B cell (primary cell): ENCODE data around the gene HDAC10. TPM values are rescaled to one million over a fixed set of nuclear protein-coding genes. Genes with fewer than 3 reads are reported as not detected.

Experiments
- ATAC-seq: fragments of 200-7000 bp; cut with Tn5 transposase; one replicate; pipeline ENCODE4 v1.10.0; 2021; ENCODE audit warnings: low read depth, mild to moderate bottlenecking, moderate number of reproducible peaks, moderate library complexity
- CTCF ChIA-PET: fragments of 350-600 bp; sonication (Branson Sonifier 250); formaldehyde crosslinking; loops from one replicate; lab custom pipeline; 2021; ENCODE audit warnings: antibody characterized with exemption, inconsistent platforms; lab: Charles Lee
- POLR2A ChIA-PET: fragments of 350-600 bp; sonication (Branson Sonifier 250); formaldehyde crosslinking; loops from one replicate; lab custom pipeline; 2021; ENCODE audit warnings: antibody characterized with exemption; lab: Charles Lee
- DNase-seq: peaks from one replicate; pipeline ENCODE4 v3.0.0; 2013
- H2AFZ ChIP-seq: 2 replicates; pipeline ENCODE4 v1.6.1; 2012; ENCODE audit warnings: mild to moderate bottlenecking, low read depth, low read length; ENCODE audit not compliant: insufficient read depth, poor library complexity, severe bottlenecking
- H3K27ac ChIP-seq, 2 donors: 1 replicate in 1 of 2; 2 replicates in 1 of 2; pipeline ENCODE4 v1.5.1; 2012 to 2013; ENCODE audit warnings: low read length in 2 of 2, mild to moderate bottlenecking in 2 of 2, moderate library complexity in 1 of 2
- H3K27me3 ChIP-seq, 4 experiments: fragments of 200-600 bp in 1 of 4; sonication (generic) in 1 of 4; replicated peaks in 1 of 4; 1 replicate in 2 of 4; 2 replicates in 2 of 4; pipeline versions ENCODE4 v1.6.1 to v1.7.0; 2013 to 2016; ENCODE audit warnings: low read length in 3 of 4, mild to moderate bottlenecking in 2 of 4, mixed read lengths in 1 of 4, moderate library complexity in 1 of 4; ENCODE audit not compliant: insufficient read depth in 4 of 4, control insufficient read depth in 3 of 4; ENCODE audit errors: control extremely low read depth in 1 of 4
- H3K36me3 ChIP-seq, 2 experiments: replicated peaks in 1 of 2; 1 replicate in 1 of 2; 2 replicates in 1 of 2; pipeline versions ENCODE4 v1.6.1 to v1.7.1; 2013; ENCODE audit warnings: low read length in 1 of 2; ENCODE audit not compliant: insufficient read depth in 2 of 2, control insufficient read depth in 1 of 2; ENCODE audit errors: control extremely low read depth in 1 of 2, extremely low read depth in 1 of 2
- H3K4me1 ChIP-seq, 2 donors: fragments of 200-600 bp in 1 of 2; sonication (generic) in 1 of 2; 1 replicate in 1 of 2; 2 replicates in 1 of 2; pipeline versions ENCODE4 v1.5.1 to v1.6.1; 2013 to 2017; ENCODE audit warnings: low read length in 2 of 2; ENCODE audit not compliant: control insufficient read depth in 2 of 2, insufficient read depth in 2 of 2
- H3K4me2 ChIP-seq: replicated peaks from 2 replicates; pipeline ENCODE3; 2012; ENCODE audit warnings: mild to moderate bottlenecking, low read depth, low read length; ENCODE audit not compliant: poor library complexity, severe bottlenecking
- H3K4me3 ChIP-seq, 5 experiments: fragments of 200-600 bp in 1 of 5; sonication (generic) in 1 of 5; 1 replicate in 3 of 5; 2 replicates in 2 of 5; pipeline versions ENCODE4 v1.5.1 to v1.7.0; 2011 to 2016; ENCODE audit warnings: low read length in 4 of 5, mild to moderate bottlenecking in 4 of 5, low read depth in 2 of 5, control low read depth in 1 of 5, moderate library complexity in 1 of 5; ENCODE audit not compliant: insufficient read depth in 1 of 5; ENCODE audit errors: control extremely low read depth in 1 of 5, extremely low read depth in 1 of 5
- H3K79me2 ChIP-seq: fragments of 200-600 bp; sonication (generic); one replicate; pipeline ENCODE4 v1.6.0; 2016; ENCODE audit warnings: low read length; ENCODE audit not compliant: control insufficient read depth, insufficient read depth
- H3K9ac ChIP-seq: fragments of 200-600 bp; sonication (generic); 2 replicates; pipeline ENCODE4 v1.6.1; 2017; ENCODE audit warnings: mild to moderate bottlenecking, low read length, moderate library complexity
- H3K9me3 ChIP-seq, 3 donors: one replicate each; pipeline versions ENCODE4 v1.6.1 to v1.7.1; 2013; ENCODE audit warnings: low read length in 2 of 3; ENCODE audit not compliant: control insufficient read depth in 2 of 3, insufficient read depth in 1 of 3; ENCODE audit errors: control extremely low read depth in 1 of 3
- H4K20me1 ChIP-seq: 2 replicates; pipeline ENCODE4 v1.6.0; 2012; ENCODE audit warnings: mild to moderate bottlenecking, low read length; ENCODE audit not compliant: insufficient read depth, control insufficient read depth, poor library complexity, severe bottlenecking
- H3K27ac Mint-ChIP-seq: one replicate; pipeline ENCODE4 v1.8.0; 2021; ENCODE audit warnings: mixed read lengths
- H3K27me3 Mint-ChIP-seq: one replicate; pipeline ENCODE4 v1.8.0; 2021; ENCODE audit warnings: mixed read lengths
- H3K4me1 Mint-ChIP-seq: one replicate; pipeline ENCODE4 v1.8.0; 2021; ENCODE audit warnings: mixed read lengths
- H3K4me3 Mint-ChIP-seq: one replicate; pipeline ENCODE4 v1.8.0; 2021; ENCODE audit warnings: mixed read lengths
- H3K9me3 Mint-ChIP-seq: one replicate; pipeline ENCODE4 v1.8.0; 2022; ENCODE audit warnings: mixed read lengths; ENCODE audit not compliant: insufficient read depth
- EZH2 ChIP-seq: IDR thresholded peaks from 2 replicates; pipeline ENCODE4 v1.6.1; 2012; ENCODE audit warnings: borderline replicate concordance, low read depth, mild to moderate bottlenecking, moderate library complexity, low read length; ENCODE audit not compliant: insufficient read depth, poor library complexity, severe bottlenecking
- WGBS: methylation state at CpG from one replicate; pipeline ENCODE4 v1.1.5; 2013; ENCODE audit warnings: missing lambda C conversion rate; ENCODE audit not compliant: insufficient coverage; 5-methylcytosine and 5-hydroxymethylcytosine counted together
- intact Hi-C: fragments of 100-400 bp; cut with micrococcal nuclease; formaldehyde crosslinking; loops from one replicate; pipeline ENCODE4 v1.10.0; 2022
- polyA plus RNA-seq: library from polyadenylated mRNA; depleted of rRNA; stranded (reverse); fragments of >200 nt; gene quantifications from 2 replicates; pipeline ENCODE4 v1.2.3, GENCODE V29; 2012
- total RNA-seq, 2 donors: library from RNA; stranded (reverse); fragments of 120-200 nt in 1 of 2; gene quantifications; 1 replicate in 1 of 2; 2 replicates in 1 of 2; pipeline versions ENCODE4 v1.2.3 to v1.2.4, GENCODE V29; 2013 to 2022
- TF ChIP-seq, protein P1 (sequence below): fragments of 200-600 bp; IDR thresholded peaks from one replicate; pipeline ENCODE4 v1.8.0; 2022; ENCODE audit warnings: antibody characterized with exemption, mild to moderate bottlenecking

The HDAC10 gene
- total and polyA plus RNA-seq, 2 donors (not counting 1 experiment from before 2014, with no cell fraction given) = 136 to 187 TPM

DNA sequence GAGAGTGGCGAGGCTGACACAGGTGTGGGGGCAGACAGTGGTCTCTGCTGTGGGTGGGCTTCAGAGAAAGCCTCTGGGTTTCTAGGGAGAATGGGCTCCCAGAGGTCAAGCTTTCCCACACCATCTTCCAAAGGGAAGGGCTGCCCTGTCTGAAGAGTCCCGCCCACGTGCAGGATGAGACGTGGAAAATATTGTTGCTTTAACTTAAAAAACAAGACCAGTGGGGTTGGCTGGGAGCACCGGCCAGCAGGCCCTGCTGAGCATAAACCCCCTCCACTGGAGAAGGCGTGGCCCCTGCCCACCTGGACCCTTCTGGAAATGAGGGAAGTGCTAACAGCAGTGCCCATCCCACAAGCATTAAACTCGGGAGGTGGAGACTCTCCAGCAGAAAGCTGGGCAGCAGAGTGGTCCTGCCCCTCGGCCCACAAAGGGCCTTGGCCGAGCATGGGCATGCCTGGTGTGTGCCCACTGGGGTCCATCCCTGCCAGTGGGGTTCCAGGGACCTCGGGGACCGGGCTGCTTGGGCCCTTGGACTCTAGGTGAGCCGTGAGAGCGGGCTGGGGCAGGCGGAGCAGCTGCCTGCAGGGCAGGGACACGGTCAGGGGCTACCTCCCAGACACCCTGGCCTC lies 34.9 kb downstream of the HDAC10 start:
- no peak for TF ChIP-seq EZH2
- TF ChIP-seq, protein P1, sequence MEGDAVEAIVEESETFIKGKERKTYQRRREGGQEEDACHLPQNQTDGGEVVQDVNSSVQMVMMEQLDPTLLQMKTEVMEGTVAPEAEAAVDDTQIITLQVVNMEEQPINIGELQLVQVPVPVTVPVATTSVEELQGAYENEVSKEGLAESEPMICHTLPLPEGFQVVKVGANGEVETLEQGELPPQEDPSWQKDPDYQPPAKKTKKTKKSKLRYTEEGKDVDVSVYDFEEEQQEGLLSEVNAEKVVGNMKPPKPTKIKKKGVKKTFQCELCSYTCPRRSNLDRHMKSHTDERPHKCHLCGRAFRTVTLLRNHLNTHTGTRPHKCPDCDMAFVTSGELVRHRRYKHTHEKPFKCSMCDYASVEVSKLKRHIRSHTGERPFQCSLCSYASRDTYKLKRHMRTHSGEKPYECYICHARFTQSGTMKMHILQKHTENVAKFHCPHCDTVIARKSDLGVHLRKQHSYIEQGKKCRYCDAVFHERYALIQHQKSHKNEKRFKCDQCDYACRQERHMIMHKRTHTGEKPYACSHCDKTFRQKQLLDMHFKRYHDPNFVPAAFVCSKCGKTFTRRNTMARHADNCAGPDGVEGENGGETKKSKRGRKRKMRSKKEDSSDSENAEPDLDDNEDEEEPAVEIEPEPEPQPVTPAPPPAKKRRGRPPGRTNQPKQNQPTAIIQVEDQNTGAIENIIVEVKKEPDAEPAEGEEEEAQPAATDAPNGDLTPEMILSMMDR = no peak
- peaks cover 15% of the 10 kb centered on the region for H3K79me2 ChIP-seq
- H3K27me3 ChIP-seq = no peaks in the 10 kb centered on the region
- intact Hi-C loops = no loop called here
- no peak overlapping the region for H3K27ac Mint-ChIP-seq
- peaks cover 0 to 71% of the 10 kb centered on the region in 2 experiments for H3K36me3 ChIP-seq
- DNase-seq (no peak), ATAC-seq (no peak)
- ChIA-PET CTCF (interaction anchor here (0.8 to 6.4 kb wide), 2 partner anchors 68 to 158 kb away, joined by 3 to 57 read pairs; partner anchors contain the start of gene TTLL8), POLR2A (no interaction called here)
- H4K20me1 ChIP-seq = peaks cover 39% of the 10 kb centered on the region
- peaks cover 4% of the 10 kb centered on the region for H3K4me1 Mint-ChIP-seq
- 93% methylated on average over 11 of the region's 15 CpGs for WGBS
- no peaks in the 10 kb centered on the region for H3K9me3 ChIP-seq
- H3K27me3 Mint-ChIP-seq = no peaks in the 10 kb centered on the region
- no peak overlapping the region for H2AFZ ChIP-seq
- no peaks in the 10 kb centered on the region for H3K4me1 ChIP-seq
- H3K4me3 ChIP-seq = no peak overlapping the region
- no peak overlapping the region for H3K4me2 ChIP-seq
- no peak overlapping the region for H3K4me3 Mint-ChIP-seq
- no peak overlapping the region for H3K9ac ChIP-seq
- no peaks in the 10 kb centered on the region for H3K9me3 Mint-ChIP-seq
- H3K27ac ChIP-seq = no peak overlapping the region

DNA sequence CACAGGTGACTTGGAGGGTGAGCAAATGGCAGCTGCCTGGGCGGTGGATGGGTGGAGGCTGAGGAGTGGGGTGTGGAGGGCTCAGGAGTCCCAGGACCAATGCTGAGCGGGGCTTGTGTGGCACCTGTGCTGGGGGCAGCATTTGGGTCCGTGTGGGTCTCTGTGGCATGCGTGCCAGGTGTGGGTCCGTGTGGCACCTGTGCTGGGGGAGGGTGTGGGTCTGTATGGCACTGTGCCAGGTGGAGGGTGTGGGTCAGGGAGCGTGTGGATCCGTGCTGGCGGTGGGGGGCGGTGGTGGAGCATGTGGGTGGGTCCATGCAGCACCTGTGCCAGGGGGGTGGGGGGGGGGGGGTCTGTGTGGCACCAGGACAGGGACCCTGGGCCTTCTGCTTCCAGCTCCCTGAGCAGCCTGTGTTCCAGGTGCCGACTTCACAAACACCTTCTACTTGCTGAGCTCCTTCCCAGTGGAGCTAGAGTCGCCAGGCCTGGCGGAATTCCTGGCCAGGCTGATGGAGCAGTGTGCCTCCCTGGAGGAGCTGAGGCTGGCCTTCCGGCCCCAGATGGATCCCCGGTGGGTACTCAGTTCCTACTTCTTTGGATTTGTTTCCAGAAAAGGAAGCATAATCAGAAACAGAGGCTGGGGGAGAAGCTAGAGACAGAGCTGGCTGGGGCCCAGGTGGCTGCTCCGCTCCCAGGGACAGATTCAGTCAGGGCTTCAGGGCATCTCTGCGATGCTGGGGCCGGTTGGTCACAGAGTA lies 35.6 kb downstream of the HDAC10 start:
- TF ChIP-seq EZH2 = no peak
- TF ChIP-seq, protein P1 = no peak
- no peaks in the 10 kb centered on the region for H3K4me1 ChIP-seq
- no peak overlapping the region for H3K4me3 ChIP-seq
- H3K9me3 ChIP-seq = no peaks in the 10 kb centered on the region
- no peak overlapping the region for H3K27ac ChIP-seq
- Mint-ChIP-seq H3K4me1 (peaks cover 6% of the 10 kb centered on the region), H3K9me3 (no peaks in the 10 kb centered on the region), H3K27me3 (no peaks in the 10 kb centered on the region), H3K4me3 (no peak overlapping the region), H3K27ac (no peak overlapping the region)
- peaks cover 21% of the 10 kb centered on the region for H3K79me2 ChIP-seq
- DNase-seq (no peak), ATAC-seq (no peak)
- H2AFZ ChIP-seq = no peak overlapping the region
- intact Hi-C loops = no loop called here
- 94% methylated on average over 12 of the region's 17 CpGs for WGBS
- H3K27me3 ChIP-seq = no peaks in the 10 kb centered on the region
- CTCF ChIA-PET = interaction anchor here (0.8 to 6.4 kb wide), 2 partner anchors 67 to 158 kb away, joined by 3 to 57 read pairs; partner anchors contain the start of gene TTLL8
- H3K9ac ChIP-seq = no peak overlapping the region
- H3K4me2 ChIP-seq = no peak overlapping the region
- H3K36me3 ChIP-seq = peaks cover 0 to 68% of the 10 kb centered on the region in 2 experiments
- peaks cover 46% of the 10 kb centered on the region for H4K20me1 ChIP-seq
- POLR2A ChIA-PET = no interaction called here
